GM20000 (cell line): ENCODE measurements around the gene ZNF561.
"Not testable (repeated sequence)": the region's sequence is repeated elsewhere in the genome, so short reads cannot be mapped to it uniquely, and the experiment has no call there.

Experiments used
- DNase-seq: peaks from one replicate; pipeline ENCODE4 v3.0.0; 2012; ENCODE audit warnings: low spot score
- CTCF ChIP-seq: IDR thresholded peaks from 2 replicates; pipeline ENCODE4 v1.5.1; 2012; ENCODE audit warnings: mild to moderate bottlenecking, control low read depth; ENCODE audit errors: extremely low read depth, missing control alignments

Gene ZNF561

GRCh38 chr19:9621156-9622037 is at the start of gene ZNF561:
Gene ZNF561 (minus strand): TSS chr19:9621232. CDS start chr19:9619456, 1,776 bp downstream.
- TF ChIP-seq CTCF, result no peak
- DNase-seq, result peak; percentile 80

GRCh38 chr19:9668544-9668943 is 47.5 kb upstream of the ZNF561 start:
- TF ChIP-seq CTCF, result no peak
- no peak for DNase-seq

DNA sequence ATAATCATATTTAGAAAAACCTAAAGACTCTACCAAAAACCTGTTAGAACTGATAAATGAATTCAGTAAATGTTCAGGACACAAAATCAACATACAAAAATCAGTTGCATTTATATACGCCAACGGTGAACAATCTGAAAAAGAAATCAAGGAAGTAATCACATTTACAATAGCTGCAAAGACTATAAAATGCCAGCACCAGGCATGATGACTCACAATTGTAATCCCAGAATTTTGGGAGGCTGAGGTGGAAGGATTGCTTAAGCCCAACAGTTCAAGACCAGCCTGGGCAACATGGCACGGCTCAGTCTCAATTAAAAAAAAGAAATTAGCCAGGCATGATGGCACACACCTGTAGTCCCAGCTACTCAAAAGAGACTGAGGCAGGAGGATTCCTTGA is 46.9 kb upstream of the ZNF561 start:
- DNase-seq, result no peak
- TF ChIP-seq CTCF, result no peak

DNA sequence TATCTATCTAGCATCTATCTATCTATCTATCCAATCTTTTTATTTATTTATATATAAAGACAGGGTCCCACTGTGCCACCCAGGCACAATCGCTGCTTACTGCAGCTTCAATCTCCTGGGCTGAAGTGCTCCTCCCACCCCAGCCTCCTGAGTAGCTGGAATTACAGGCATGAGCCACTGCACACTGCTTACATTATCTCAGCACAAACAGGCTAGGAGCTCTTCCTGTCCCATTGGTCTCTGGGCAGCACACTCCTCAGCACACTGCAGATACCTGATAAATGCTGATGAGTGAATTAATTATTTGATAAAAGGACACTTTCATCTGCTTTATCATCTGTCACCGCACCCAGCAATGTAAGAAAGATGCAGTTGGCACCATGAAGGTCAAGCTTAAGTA is 37.7 kb upstream of the ZNF561 start:
- DNase-seq, result no peak
- TF ChIP-seq CTCF, result no peak

- not testable (repeated sequence) for DNase-seq
Measured at GRCh38 chr19:9653066-9653555, 32.1 kb upstream of the ZNF561 start.

DNA sequence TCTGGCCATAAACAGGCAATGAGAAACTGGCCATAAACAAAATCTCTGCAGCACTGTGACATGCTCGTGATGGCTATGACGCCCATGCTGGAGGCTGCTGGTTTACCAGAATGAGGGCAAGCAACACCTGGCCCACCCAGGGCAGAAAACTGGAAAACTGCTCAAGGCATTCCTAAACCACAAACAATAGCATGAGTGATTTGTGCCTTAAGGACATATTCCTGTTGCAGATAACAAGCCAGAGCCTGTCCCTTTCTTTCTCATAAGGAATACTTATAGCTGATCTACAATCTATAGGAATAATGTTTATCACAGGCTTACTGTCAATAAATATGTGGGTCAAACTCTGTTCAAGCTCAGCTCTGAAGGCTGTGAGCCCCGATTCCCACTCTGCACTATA is 30.4 kb upstream of the ZNF561 start:
- not testable (repeated sequence) for DNase-seq

GRCh38 chr19:9650345-9650744 is 29.3 kb upstream of the ZNF561 start:
- no peak for TF ChIP-seq CTCF
- no peak for DNase-seq

DNA sequence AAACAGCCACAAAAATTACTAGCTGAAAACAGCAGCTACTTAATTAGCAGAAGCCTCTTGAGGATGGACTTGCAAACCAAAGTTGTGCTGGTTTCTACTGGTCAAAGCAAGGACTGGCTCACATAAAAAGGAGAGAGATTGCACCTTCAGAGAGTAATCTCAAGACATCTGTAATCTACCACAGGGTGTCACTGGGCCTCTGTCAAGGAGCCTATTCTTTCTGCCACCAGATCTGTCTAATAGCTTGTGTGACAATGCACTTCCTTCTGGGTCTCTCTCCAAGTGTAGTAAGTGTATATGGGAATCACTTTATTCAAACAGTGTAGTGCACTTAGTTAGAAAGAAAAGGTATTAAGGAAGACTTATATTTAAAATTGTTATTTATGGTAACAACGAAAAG is 24.4 kb upstream of the ZNF561 start:
- DNase-seq, result no peak
- TF ChIP-seq CTCF, result no peak
